ENCODE results near the gene PTPRN2. TPM values are rescaled to one million over a fixed set of nuclear protein-coding genes. Genes with fewer than 3 reads are reported as not detected.

Gene PTPRN2
- total and polyA plus RNA-seq, 2 donors (not counting 1 experiment from before 2014, with no cell fraction given): 0.54 to 1.2 TPM

DNA sequence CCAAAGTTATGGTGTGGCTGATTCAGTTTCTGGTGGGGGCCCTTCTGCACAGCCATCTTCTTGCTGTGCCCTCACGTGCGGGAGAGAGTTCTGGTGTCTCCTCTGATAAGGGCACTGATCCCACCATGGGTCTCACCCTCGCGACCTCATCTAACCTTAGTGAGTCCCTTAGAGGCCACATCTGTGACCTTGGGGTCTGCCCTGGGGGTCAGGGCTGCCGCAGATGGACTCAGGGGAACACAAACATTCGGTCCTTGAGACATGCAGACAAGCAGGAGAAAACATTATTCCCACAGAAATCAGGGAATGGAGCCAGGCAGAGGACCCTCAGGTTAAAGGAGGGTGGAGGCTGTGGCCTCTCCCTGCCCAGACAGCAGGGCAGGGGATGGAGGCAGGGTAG, 1072.9 kb downstream of the PTPRN2 start:
- Histone ChIP-seq H3K4me2 (ENCODE audit: extremely low read depth, insufficient read depth, low read length) (no peak overlapping the region), H3K36me3 (ENCODE audit: control insufficient read depth, insufficient read depth, low read length) (no peaks in the 10 kb centered on the region), H2AFZ (ENCODE audit: low read length) (no peak overlapping the region), H3K27ac (ENCODE audit: insufficient read depth, low read length) (no peak overlapping the region), H3K9me3 (ENCODE audit: control insufficient read depth, insufficient read depth, low read depth, low read length) (no peaks in the 10 kb centered on the region), H3K79me2 (ENCODE audit: control insufficient read depth, insufficient read depth, low read length) (no peaks in the 10 kb centered on the region), H3K4me3 (replicated peaks in 1 of 4; ENCODE audit: control extremely low read depth in 1 of 4, insufficient read depth in 1 of 4, low read depth in 3 of 4, low read length in 4 of 4) (no peak overlapping the region), H4K20me1 (ENCODE audit: control insufficient read depth, extremely low read depth, insufficient read depth, low read length) (no peaks in the 10 kb centered on the region), H3K27me3 (ENCODE audit: control insufficient read depth, insufficient read depth, low read length) (no peaks in the 10 kb centered on the region), H3K9ac (ENCODE audit: insufficient read depth, low read length) (no peak overlapping the region), H3K4me1 (ENCODE audit: control insufficient read depth, extremely low read depth, insufficient read depth, low read length) (no peaks in the 10 kb centered on the region)
- no peak for DNase-seq (ENCODE audit: low read depth in 2 of 2)
- TF ChIP-seq, protein P1, sequence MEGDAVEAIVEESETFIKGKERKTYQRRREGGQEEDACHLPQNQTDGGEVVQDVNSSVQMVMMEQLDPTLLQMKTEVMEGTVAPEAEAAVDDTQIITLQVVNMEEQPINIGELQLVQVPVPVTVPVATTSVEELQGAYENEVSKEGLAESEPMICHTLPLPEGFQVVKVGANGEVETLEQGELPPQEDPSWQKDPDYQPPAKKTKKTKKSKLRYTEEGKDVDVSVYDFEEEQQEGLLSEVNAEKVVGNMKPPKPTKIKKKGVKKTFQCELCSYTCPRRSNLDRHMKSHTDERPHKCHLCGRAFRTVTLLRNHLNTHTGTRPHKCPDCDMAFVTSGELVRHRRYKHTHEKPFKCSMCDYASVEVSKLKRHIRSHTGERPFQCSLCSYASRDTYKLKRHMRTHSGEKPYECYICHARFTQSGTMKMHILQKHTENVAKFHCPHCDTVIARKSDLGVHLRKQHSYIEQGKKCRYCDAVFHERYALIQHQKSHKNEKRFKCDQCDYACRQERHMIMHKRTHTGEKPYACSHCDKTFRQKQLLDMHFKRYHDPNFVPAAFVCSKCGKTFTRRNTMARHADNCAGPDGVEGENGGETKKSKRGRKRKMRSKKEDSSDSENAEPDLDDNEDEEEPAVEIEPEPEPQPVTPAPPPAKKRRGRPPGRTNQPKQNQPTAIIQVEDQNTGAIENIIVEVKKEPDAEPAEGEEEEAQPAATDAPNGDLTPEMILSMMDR (conservative IDR thresholded peaks at IDR 0.05 in 1 of 2, IDR thresholded peaks at IDR 0.05 in 1 of 2; ENCODE audit: low read depth in 1 of 2, low read length in 2 of 2): no peak
- TF ChIP-seq EZH2 (IDR thresholded peaks at IDR 0.05; ENCODE audit: low read length, missing control alignments): no peak

DNA sequence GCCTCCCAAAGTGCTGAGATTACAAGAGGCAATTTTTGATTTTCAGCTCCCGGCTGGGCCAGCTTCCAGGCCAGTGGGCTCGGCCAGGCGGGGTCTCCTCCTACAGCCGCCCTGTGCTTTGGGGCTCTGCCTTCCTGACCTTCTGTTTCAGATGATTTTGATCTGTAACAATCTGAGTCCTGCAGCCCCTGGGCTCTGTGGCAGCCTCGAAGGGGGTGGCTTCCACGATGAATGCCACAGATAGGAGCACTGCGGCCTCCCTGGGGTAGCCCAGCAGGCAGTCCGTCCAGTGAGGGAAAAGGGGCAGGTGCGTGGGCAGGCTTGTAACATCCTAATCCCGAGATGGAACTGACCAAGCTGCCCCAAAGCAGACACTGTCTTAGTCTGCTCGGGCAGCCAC, 1073.3 kb downstream of the PTPRN2 start:
- DNase-seq (ENCODE audit: low read depth in 2 of 2): no peak
- no peak overlapping the region for H2AFZ ChIP-seq (ENCODE audit: low read length)
- no peak overlapping the region for H3K4me3 ChIP-seq (replicated peaks in 1 of 4; ENCODE audit: control extremely low read depth in 1 of 4, insufficient read depth in 1 of 4, low read depth in 3 of 4, low read length in 4 of 4)
- H4K20me1 ChIP-seq (ENCODE audit: control insufficient read depth, extremely low read depth, insufficient read depth, low read length): no peaks in the 10 kb centered on the region
- no peaks in the 10 kb centered on the region for H3K9me3 ChIP-seq (ENCODE audit: control insufficient read depth, insufficient read depth, low read depth, low read length)
- H3K4me2 ChIP-seq (ENCODE audit: extremely low read depth, insufficient read depth, low read length): no peak overlapping the region
- H3K27me3 ChIP-seq (ENCODE audit: control insufficient read depth, insufficient read depth, low read length): no peaks in the 10 kb centered on the region
- H3K9ac ChIP-seq (ENCODE audit: insufficient read depth, low read length): no peak overlapping the region
- H3K4me1 ChIP-seq (ENCODE audit: control insufficient read depth, extremely low read depth, insufficient read depth, low read length): no peaks in the 10 kb centered on the region
- H3K36me3 ChIP-seq (ENCODE audit: control insufficient read depth, insufficient read depth, low read length): no peaks in the 10 kb centered on the region
- no peaks in the 10 kb centered on the region for H3K79me2 ChIP-seq (ENCODE audit: control insufficient read depth, insufficient read depth, low read length)
- H3K27ac ChIP-seq (ENCODE audit: insufficient read depth, low read length): no peak overlapping the region
- no peak for TF ChIP-seq EZH2 (IDR thresholded peaks at IDR 0.05; ENCODE audit: low read length, missing control alignments)
- TF ChIP-seq, protein P1 (conservative IDR thresholded peaks at IDR 0.05 in 1 of 2, IDR thresholded peaks at IDR 0.05 in 1 of 2; ENCODE audit: low read depth in 1 of 2, low read length in 2 of 2): no peak

DNA sequence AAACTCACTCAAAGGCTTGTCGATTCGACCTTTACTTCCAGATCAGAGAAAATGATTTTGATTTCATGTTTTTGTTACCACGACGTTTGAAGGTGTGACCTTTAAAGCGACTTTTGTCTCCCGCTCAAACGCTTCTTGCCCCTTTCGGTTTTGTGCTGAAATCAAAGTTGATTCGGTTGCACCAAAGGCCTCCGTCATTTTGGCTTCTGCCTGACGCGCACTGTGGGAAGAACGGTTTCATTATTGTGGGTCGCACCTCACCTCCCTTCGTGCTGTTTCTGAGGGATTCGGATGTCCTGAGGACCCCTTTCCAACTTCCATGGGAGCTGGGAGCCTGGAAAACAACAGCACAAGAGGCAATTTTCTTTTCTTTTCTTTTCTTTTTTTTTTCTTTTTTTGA, 1073.9 kb downstream of the PTPRN2 start:
- Histone ChIP-seq H3K27me3 (ENCODE audit: control insufficient read depth, insufficient read depth, low read length) (no peaks in the 10 kb centered on the region), H2AFZ (ENCODE audit: low read length) (no peak overlapping the region), H3K9ac (ENCODE audit: insufficient read depth, low read length) (no peak overlapping the region), H3K4me3 (replicated peaks in 1 of 4; ENCODE audit: control extremely low read depth in 1 of 4, insufficient read depth in 1 of 4, low read depth in 3 of 4, low read length in 4 of 4) (no peak overlapping the region), H3K9me3 (ENCODE audit: control insufficient read depth, insufficient read depth, low read depth, low read length) (no peaks in the 10 kb centered on the region), H3K27ac (ENCODE audit: insufficient read depth, low read length) (no peak overlapping the region), H3K79me2 (ENCODE audit: control insufficient read depth, insufficient read depth, low read length) (no peaks in the 10 kb centered on the region), H4K20me1 (ENCODE audit: control insufficient read depth, extremely low read depth, insufficient read depth, low read length) (no peaks in the 10 kb centered on the region), H3K36me3 (ENCODE audit: control insufficient read depth, insufficient read depth, low read length) (no peaks in the 10 kb centered on the region), H3K4me1 (ENCODE audit: control insufficient read depth, extremely low read depth, insufficient read depth, low read length) (no peaks in the 10 kb centered on the region), H3K4me2 (ENCODE audit: extremely low read depth, insufficient read depth, low read length) (no peak overlapping the region)
- no peak for DNase-seq (ENCODE audit: low read depth in 2 of 2)
- no peak for TF ChIP-seq EZH2 (IDR thresholded peaks at IDR 0.05; ENCODE audit: low read length, missing control alignments)
- TF ChIP-seq, protein P1 (conservative IDR thresholded peaks at IDR 0.05 in 1 of 2, IDR thresholded peaks at IDR 0.05 in 1 of 2; ENCODE audit: low read depth in 1 of 2, low read length in 2 of 2): no peak

Data from fibroblast of lung (primary cell).